Brain microvascular endothelial cell (primary cell): ENCODE data around the gene RBM39.
"Not testable (repeated sequence)": the region's sequence is repeated elsewhere in the genome, so short reads cannot be mapped to it uniquely, and the experiment has no call there.

Experiments used
- DNase-seq: peaks from one replicate; pipeline ENCODE4 v3.0.0-alpha.2; 2020
- H3K27ac ChIP-seq: fragments of 250-450 bp; sonication (Bioruptor Pico); 2 replicates; pipeline ENCODE4 v1.5.1; 2020; ENCODE audit warnings: mild to moderate bottlenecking, moderate library complexity
- H3K27me3 ChIP-seq: fragments of 250-450 bp; sonication (Bioruptor Pico); replicated peaks from 2 replicates; pipeline ENCODE4 v1.5.1; 2020; ENCODE audit warnings: mild to moderate bottlenecking
- H3K36me3 ChIP-seq: fragments of 250-450 bp; sonication (Bioruptor Pico); replicated peaks from 2 replicates; pipeline ENCODE4 v1.5.1; 2020; ENCODE audit warnings: mild to moderate bottlenecking
- H3K4me3 ChIP-seq: 2 replicates; pipeline ENCODE4 v1.5.1; 2011; ENCODE audit warnings: low read depth, mild to moderate bottlenecking, control low read depth, low read length, moderate library complexity
- in situ Hi-C: cut with HindIII; loops from 2 replicates; pipeline ENCODE4 v1.10.0; 2017; ENCODE audit warnings: low sequenced_read_pairs, low pct_ligation_motif_present
- TF ChIP-seq, protein P1 (sequence below): IDR thresholded peaks from 2 replicates; pipeline ENCODE4 v1.5.1; 2011; ENCODE audit warnings: low read depth, mild to moderate bottlenecking, moderate library complexity, low read length, control low read depth, inconsistent platforms; ENCODE audit errors: missing control alignments

The RBM39 gene

DNA sequence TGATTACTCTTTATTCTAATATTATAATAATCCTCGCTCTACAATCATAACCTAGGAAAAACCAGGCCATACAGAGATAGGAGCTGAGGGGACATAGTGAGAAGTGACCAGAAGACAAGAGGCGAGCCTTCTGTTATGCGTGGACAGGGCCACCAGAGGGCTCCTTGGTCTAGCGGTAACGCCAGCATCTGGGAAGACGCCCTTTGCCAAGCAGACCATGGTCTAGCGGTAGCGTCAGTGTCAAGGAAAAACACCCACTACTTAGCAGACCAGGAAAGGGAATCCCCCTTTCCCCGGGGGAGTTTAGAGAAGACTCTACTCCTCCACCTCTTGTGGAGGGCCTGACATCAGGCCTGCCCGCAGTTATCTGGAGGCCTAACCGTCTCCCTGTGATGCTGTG is 55.2 kb downstream of the RBM39 start:
- DNase-seq, H3K4me3 ChIP-seq, H3K27me3 ChIP-seq, H3K27ac ChIP-seq, in situ Hi-C loops: not testable (repeated sequence)
- peaks cover 15% of the 10 kb centered on the region for H3K36me3 ChIP-seq
- TF ChIP-seq, protein P1, sequence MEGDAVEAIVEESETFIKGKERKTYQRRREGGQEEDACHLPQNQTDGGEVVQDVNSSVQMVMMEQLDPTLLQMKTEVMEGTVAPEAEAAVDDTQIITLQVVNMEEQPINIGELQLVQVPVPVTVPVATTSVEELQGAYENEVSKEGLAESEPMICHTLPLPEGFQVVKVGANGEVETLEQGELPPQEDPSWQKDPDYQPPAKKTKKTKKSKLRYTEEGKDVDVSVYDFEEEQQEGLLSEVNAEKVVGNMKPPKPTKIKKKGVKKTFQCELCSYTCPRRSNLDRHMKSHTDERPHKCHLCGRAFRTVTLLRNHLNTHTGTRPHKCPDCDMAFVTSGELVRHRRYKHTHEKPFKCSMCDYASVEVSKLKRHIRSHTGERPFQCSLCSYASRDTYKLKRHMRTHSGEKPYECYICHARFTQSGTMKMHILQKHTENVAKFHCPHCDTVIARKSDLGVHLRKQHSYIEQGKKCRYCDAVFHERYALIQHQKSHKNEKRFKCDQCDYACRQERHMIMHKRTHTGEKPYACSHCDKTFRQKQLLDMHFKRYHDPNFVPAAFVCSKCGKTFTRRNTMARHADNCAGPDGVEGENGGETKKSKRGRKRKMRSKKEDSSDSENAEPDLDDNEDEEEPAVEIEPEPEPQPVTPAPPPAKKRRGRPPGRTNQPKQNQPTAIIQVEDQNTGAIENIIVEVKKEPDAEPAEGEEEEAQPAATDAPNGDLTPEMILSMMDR: peak; percentile 40

DNA sequence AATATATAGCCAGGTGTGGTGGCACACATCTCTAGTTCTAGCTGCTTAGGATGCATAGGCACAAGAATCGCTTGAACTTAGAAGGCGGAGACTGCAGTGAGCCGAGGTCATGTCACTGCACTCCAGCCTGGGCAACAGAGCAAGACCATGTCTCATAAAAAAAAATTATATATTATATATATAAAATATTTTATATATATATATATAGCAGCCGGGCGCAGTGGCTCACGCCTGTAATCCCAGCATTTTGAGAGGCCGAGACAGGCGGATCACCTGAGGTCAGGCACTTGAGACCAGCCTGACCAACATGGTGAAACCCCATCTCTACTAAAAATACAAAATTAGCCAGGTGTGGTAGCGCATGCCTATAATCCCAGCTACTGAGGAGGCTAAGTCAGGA is 56.7 kb downstream of the RBM39 start:
- H3K4me3 ChIP-seq, H3K27ac ChIP-seq, H3K27me3 ChIP-seq, DNase-seq, in situ Hi-C loops: not testable (repeated sequence)
- peaks cover 17% of the 10 kb centered on the region for H3K36me3 ChIP-seq

DNA sequence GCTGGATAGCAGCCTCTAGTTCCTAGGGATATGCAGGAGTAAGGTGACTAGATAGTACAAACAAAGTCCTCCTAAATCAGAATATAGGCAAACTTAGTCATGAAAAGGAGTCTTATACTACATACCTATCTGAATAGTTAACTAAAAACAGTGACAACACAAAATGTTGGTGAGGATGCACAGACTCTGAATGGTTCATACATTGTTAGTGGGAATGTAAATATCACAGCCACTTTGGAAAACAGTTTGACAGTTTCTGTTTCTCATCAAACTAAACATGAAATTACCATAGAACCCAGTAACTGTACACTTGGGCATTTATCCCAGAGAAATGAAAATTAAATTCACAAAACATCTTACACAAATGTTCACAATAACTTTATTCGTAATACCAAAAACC is 60.1 kb downstream of the RBM39 start:
- H3K36me3 ChIP-seq: peaks cover 4% of the 10 kb centered on the region
- no peak for DNase-seq
- H3K4me3 ChIP-seq: no peak overlapping the region
- no peak overlapping the region for H3K27ac ChIP-seq
- in situ Hi-C loops: no loop called here
- TF ChIP-seq, protein P1: no peak
- H3K27me3 ChIP-seq: no peaks in the 10 kb centered on the region

DNA sequence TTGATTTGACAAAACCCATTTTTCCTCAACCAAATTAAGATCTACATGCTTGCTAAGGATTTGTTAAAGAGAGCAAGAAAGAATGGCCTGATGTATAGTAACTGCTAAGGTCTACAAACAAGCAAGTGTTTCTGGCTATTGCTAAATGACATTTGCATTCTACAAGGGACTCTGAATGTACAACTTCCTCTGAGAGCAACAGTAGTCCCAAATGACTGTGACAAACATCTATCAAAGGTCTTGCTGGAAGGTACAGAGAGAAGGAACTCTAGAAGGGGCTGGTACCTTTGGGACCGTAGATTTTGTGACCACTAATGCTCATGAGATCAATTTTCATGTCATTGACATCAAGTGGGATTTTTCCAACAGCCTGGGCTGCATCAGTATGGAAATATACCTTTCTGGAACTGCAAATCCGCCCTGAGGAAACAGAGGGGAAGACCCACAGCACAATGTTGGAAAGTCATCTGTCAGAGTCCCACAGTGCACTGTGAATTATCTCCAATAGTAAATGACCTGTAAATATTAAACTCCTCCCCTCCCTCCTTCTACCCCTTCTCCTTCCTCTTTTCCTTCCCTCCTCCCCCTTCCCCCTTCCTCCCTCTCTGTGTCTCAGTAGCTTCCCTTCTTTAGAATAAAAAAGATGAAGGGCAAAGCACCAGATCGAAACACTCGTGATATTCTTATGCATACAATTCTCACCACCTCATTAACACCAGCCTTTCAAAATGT is 61.4 kb downstream of the RBM39 start:
- Histone ChIP-seq H3K27ac (no peak overlapping the region), H3K36me3 (peaks cover 4% of the 10 kb centered on the region), H3K4me3 (no peak overlapping the region), H3K27me3 (no peaks in the 10 kb centered on the region)
- TF ChIP-seq, protein P1: no peak
- DNase-seq: no peak
- in situ Hi-C loops: no loop called here

DNA sequence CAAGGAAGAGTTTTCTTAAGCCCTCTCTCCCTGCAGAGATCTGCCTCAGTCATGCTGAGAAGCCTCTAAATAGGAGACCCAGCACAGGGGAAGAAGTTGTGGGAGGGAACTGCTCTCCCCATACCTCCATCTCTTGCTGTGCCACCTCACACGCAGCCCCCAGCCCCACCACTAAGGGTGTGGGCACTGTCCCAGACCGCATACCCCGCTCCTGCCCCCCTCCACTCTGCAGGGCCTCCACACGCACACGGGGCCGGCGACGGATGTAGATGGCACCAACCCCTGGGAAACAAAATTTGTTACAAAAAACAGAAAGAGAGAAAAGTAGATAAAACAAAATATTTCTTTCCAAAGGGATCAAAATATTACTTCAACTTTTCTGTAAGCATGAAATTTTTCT is 67.1 kb downstream of the RBM39 start:
- DNase-seq: no peak
- Histone ChIP-seq H3K4me3 (no peak overlapping the region), H3K27ac (no peak overlapping the region), H3K36me3 (peaks cover 27% of the 10 kb centered on the region), H3K27me3 (no peaks in the 10 kb centered on the region)
- TF ChIP-seq, protein P1: no peak
- in situ Hi-C loops: no loop called here

DNA sequence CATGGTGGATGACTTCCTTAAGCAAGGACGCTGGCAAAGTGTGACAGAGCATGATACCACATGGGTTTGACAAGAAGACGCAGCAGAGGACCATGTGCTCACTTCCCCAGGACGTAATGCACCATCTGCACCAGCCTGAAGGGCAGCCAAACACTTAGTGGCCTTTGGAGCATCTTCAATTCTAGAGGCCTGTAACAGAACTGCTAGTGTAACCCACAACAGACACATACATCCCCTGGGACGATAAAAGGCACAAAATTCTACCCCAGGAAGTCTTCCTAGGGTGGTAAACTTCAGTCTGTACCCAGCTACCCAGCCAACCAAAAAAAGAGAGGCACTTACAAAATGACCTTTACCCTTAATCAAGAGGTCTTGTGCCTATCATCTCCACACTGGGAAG is 68.2 kb downstream of the RBM39 start:
- H3K27ac ChIP-seq: no peak overlapping the region
- no peaks in the 10 kb centered on the region for H3K27me3 ChIP-seq
- peaks cover 36% of the 10 kb centered on the region for H3K36me3 ChIP-seq
- in situ Hi-C loops: no loop called here
- no peak overlapping the region for H3K4me3 ChIP-seq
- DNase-seq: no peak
- TF ChIP-seq, protein P1: no peak
